Measurements from ENCODE around the gene AANAT.
"Not testable (repeated sequence)": the region's sequence is repeated elsewhere in the genome, so short reads cannot be mapped to it uniquely, and the experiment has no call there.

Gene AANAT

DNA sequence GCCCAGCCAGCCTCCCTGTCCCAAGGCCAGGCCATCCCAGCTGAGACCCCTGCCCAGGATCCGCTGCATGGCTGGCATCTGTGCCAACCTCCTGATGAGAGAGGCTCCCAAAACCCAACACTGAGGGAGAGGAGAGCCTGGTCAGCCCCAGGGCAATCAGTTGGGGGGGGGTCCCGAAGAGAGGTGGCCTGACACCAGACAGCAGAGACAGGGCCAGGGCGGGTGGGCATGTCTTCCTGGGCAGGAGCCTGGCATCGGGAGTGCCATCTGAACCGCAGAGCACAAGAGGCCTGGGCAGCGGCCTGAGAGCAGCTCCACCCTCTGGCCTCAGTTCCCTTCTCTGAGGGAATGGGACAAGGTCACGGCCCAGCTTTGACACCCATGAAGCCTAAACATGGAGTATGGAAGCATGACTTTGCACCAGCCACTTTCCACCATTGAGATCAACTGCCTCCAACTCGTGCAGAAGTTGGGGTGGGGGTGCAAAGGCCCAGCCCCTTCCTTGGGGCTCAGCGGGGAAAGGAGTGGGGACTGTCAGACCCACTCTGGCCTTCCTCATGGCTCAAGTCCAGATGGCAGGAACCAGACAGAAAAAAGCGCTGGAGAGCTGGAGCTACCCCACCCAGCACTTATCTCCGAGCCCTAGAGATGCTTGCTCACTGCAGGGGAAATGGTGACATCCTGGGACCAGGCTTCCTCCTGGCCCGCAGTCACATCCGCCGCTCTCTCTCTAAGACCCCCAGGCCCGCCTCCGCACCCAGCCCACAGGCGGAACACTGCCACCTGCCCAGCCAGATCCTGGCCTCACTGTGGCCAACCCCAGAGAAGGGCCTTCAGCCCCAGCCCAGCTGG lies 24.1 kb downstream of the AANAT start:
- no peak for DNase-seq

DNA sequence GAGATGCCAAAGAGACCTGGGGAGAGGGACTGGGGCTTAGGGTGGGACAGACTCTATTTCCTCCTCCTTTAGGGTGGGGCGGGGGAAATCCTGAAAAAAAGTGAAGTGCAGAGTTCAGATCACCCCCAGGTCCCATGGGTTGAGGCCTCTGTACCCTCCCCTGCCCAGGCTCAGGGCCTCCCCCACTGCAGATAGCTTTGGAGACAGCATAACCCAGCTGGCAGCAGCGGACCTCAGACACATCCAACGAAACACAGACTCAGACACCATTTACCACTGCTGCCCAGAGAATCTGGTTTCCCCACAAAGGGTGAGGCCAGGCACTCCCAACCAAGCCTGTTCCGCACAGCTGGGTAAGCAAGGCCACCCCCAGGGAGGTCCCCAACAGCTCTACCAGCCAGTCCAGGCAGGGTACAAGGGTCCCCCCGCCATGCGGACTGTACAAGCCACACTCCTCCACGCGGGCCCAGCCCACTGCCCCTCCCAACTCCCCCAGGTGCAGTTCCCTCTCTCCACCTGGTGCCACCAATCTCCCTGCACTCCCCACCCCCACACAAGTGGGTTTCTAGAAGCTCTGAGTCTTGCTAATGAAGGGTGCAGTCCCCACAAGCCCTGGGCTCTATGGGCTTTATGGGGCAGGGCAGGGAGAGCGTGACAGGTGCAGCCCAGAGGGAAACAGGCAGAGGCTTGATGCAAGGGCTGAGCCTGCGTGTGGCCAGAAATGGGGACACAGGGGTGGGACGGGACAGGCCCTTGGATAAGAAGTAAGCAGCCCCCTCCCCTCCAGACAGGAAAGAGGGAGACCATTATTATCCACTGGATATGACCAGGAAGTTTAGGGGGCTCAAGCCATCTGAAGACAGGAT lies 25.0 kb downstream of the AANAT start:
- DNase-seq = no peak

DNA sequence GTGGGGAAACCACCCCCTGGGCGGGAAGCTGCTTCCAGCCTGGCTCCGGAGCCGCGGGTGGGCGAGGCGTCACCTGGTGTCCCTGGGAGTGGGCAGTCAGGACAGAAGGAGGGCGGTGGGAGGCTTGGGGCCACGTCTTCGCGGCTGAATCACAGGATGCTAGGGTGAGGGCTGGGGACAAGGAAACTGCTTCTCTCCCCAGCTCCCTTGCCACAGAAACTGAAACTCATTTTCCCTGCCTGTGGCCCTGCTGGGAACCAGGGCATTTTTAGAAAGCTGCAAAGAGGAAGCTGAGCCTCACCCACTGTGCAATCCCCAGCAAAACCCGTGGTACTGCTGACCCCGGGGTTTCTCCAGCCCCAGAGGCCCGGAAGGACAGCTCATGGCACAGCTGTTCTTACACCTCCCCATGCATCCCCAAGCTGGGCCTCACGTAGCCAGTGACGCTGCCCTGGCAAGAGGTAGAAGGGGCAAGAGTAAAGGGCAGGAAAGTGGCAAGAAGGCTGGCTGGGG lies 25.6 kb downstream of the AANAT start:
- DNase-seq = peak; percentile 33 to 58

DNA sequence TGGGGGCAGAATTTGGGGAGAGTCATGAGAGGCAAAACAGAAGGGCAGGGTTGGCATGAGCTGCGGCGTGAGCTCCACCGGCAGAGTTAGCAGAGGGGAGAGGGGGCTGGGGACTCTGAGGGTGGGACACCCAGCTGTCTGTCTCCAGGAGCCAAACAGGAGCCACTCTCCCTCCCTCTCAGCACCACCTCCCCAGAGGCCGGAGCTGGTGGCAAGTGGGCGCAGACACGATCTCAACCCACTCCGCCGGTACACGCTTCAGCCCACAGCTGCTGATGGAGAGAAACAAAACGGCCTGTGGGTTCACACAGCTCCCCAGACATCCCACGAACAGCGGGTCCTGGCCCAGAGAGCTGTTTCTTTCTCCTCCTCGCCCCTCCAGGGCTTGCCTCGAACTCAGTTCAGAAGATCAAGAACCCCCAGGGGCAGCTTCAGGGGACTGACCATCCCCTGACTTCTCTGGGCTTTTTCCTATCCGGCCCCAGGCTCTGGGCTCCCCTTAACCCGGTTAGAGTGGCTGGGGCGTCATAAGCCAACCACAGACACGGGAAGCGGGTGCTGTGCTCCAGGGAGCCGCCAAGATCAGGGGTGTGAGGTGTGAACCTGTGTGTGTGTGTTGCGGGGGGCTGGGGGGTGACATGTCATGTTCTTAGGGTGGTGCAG lies 26.2 kb downstream of the AANAT start:
- peak in 1 of 2 donors; percentile 29 for DNase-seq

DNA sequence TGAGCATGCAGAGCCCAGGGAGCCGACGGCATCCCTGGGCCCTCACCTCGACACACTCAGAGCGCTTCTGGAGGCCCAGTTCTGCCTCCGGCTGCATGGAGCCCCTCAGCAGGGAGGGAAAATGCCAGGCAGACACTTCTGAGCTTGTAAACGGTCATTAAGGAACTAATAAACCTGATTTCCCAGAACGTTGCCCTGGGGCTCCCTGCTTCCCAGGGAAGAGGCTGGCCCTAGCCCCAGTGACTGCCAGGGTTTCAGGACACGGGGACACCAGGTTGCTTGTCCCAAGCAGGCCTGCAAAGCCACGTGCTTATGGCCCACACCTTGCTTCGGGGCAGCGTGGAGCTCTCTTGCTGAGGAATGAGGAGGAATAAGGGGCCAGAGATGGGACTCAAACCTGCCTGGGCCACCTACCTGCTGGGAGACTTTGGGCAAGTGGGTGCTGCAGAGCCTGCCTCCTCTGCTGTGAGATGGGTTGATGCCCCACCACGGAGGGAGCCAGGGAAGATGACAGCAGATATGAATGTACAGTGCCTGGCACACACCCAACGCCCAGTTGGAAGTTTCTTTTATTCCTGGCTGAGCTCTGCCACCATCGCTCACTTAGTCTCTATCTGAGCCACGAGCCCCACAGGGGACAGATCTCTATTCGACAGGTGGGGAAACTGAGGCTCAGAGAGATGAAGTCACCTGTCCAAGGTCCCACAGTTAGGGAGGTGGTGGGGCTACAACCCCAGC lies 28.4 kb downstream of the AANAT start:
- no peak for DNase-seq

DNA sequence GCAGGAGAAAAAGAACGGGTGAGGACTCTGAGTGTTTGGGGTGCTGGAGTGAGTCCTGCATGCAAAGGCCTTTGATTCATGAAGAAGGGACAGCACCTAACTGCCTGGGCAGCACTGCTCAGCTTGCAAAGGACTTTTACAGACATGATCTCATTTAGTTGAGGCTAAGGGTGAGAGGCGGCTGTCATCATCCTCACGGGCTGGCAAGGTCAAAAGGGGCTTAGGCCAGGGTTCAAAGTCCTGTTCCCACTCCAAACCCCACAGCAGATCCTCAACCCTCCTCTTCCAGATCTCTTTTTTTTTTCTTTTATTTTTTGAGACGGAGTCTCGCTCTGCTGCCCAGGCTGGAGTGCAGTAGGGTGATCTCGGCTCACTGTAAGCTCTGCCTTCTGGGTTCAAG lies 29.1 kb downstream of the AANAT start:
- no peak for DNase-seq

DNA sequence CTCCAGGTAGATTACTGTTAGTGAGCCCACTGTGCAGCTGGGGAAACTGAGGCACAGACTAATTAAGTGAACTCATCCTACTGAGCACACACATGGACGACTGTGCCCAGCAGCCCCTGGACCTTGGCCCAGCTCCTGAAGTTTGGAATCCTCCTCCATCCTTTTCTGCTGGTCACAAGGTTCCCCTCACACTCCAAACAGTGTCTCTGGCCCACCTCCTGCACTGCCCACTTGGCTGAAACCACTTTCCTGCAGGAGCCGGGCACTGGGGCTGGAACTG lies 30.2 kb downstream of the AANAT start:
- no peak for DNase-seq

DNA sequence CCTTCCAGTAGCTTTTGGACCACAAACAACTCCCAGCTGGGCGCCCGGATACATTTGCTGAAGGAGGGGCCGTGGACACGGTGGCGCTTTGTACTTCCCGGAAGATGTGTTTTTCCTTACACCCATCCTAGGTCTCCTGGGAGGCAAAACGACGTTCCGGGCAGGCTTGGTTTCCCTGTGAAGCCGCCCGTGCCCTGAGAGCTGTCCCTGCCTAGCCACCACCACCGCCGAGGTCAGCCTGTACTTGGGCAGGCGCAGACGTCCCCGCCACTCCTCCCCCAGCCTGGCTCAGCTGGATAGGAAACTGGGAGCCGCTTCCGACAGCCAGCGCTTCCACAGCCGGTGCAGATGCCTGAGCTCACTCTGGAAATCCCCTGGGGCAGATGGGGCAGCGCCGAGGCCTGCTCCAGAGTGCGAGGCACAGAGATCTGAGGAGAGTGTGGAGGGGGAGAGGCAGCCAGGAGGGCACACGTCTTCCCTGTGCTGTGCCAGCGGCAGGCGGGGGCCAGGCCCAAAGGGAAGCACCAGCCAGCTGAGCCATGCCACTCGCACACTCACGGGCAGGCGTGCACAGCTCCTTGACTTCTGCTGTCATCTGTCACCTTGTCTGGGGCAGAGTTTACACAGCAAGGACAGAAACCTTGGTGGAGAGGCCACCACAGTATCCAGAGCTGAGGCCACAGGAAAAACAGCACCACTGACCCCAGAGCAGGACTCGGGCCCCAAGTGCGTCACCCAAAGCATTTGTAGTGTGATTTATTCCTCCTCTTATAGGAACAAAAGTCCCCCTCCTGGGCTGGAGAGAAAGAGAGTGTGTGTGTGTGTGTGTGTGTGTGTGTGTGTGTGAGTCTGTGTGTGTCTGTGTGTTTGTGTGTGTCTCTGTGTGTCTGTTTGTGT lies 30.8 kb downstream of the AANAT start:
- DNase-seq = no peak

DNA sequence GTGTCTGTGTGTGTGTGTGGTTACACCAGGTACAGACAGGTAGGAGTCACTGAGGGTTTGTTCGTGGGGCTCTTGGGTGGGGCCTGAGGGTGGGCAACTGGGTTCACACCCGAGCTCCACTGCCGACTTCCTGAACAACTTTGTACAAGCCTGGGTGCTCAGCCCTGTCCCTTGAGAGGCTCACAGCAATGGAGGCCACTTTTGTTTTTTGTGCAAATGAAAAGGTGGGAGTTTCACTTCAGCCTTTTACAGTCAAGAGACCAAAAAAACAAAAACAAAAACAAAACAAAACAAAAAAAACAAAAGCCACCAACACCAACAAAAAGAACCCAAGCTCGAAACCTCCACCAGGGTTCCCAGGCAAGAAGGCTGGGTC lies 31.5 kb downstream of the AANAT start:
- DNase-seq = no peak

DNA sequence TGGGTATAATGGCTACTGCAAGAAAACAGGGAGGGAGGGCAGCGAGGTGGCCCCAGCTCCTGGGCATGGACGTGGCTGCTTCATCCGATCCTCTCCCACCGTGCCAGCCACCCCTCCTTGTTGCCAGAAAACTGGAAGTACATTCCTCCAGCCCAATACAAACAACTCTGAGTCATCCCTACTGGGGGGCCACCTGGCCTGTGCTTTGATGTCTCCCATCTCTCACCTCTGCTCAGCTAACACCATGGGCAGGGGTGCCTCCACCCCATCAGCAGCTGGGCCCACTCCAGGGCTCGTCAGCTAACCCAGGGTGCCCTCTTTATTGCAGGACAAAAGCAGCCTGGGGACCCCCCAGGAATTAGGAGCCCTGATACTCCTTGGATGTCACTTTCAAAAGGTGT lies 31.9 kb downstream of the AANAT start:
- DNase-seq = no peak

DNA sequence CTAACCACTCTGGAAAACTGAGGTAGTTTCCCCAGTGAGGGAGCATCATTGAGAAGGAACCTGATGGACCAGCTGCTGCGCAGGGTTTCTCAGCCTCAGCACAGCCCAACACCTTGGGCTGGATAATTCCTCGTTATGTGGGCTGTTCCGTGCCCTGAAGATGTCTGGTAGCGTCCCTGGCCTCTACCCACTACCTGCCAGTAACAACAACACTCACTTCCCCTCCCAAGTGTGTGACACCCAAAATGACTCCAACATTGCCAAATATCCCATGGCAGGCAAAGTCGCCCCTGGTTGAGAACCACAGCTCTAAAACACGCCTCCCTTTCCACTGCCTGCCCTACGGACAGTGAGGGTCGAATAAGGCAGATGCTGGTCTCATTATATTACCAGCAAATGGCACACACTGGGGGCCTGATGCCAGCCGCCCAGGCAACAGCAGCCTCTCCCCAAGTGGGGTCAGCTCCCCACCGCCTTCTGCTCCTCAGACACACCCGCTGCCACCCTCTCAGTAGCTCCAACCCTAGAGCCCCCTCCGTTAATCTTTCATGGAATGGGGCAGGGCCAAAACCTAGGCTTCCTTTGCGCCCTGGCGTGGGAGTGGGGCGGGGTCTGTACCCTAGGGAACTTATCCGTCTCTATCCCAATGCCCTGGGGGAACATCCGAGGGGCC lies 32.8 kb downstream of the AANAT start:
- no peak for DNase-seq

DNA sequence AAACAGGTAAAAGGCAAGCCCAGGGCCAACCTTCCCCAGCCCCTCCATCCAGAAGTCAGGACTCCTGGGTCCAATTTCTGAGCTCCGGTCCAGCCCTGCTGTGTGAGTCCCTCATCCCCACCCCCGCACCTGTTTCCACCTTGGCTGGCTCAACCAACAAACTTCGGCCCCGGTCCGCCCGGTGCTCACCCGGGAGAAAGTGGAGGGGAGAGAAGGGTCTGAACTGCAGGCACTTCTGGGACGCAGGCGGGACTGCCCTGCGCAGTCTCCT lies 33.3 kb downstream of the AANAT start:
- no peak for DNase-seq

DNA sequence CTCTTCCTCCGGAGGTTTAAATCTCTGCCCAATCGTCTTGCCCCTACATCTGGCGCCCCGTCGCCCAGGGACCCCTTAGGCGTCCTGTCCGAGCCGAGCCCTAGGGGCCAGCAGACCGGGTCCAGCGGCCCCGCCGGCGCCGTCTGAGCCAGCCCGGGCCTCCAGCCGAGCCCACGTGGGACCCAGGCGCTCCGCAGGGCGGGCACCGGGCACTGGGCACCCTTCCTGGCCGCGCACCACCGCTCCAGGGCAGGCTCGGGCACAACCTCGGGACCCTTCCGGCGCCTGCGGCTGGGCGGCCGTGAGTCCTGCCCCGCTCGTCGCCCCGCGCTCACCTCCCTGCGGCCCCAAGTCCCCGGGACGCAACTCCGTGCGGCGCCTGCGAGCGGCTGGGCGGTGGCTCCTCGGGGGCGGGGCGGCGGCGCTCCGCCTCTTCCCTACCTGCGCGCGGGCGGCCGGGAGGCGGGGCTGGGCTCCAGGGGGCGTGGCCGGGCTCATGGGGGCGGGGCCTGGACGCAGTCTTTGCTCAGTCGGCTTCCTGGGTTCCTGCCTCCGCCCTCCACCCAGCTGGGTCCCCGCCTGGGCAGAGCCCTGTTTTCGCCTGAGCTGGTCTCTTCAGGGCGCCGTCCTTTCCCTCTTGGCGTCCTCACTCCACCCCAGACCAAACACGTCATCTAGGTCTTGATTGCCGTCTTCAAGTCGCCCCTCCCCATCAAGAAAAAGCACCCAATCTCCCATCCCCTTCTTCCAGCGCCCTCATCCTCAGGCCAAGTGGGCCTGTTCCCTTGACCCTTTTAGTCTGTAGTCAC lies 33.8 kb downstream of the AANAT start, which contains the start of gene RHBDF2:
TSS of gene RHBDF2 (minus strand) at position 406 of the 809 bp plus-strand sequence. CDS start 19,899 bp downstream, outside the sequence.
- peak; percentile 96 to 98 for DNase-seq

DNA sequence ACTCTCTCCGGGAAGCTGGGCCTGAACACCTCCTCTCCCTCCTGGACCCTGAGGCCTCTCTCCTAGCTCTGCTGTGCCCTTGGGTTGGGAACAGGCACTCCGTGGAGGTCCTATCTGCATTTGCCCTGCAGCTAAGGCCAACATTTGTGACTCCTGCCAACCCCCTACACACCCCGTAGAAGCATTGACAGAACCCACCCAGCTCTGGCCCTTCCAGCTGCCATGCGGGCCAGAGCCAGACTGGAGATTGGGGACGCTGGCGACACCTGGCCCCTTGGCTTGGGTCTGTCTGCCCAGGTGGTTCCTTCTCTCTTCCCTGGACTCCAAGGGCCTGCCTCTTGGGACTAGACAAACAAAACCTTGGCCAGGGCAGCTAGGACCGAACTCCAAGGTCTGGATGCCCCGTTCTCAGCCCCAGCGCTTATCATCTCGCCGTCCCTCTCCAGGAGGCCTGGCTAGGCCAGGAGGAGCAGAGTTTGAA lies 34.5 kb downstream of the AANAT start:
- no peak for DNase-seq

DNA sequence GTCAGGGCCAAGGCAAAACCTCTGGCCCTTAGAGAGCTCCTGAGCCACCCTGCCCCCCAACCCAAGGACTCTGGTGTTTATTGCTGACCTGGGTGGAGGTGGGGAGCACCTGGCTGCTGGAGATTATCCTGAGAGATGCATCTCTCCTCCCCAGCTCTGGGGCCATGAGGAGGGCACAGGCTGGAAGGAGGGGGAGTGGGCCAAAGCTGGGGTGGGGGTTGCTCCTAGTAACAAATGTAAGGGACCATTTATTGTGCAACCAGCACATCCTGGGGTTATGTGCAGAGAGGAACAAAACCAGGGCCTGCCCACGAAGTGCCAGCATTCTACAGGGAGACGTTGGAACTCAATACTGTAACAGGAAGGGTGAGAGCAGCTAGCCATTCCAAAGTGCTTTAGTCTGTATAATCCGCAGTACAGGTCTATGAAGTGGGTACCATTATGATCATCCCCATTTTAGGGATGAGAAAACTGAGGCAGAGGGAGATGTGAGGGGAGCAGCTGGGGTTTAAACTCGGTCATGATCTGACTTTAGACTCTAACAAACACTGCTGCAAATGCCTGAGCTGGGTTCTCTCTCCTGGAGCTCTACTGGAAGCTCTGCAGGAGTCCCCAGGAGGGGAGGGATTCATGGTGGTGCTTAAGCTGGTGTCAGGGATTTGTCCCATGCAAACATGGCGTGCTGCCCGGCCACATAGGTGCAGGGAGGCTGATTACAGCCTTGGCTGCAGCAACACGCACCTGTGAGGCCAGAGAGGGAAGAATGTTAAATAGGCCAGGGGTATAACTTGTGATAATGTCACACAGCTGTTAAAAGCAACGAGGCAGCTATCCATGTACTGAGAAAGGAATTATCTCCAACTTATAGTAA lies 35.2 kb downstream of the AANAT start:
- no peak for DNase-seq

DNA sequence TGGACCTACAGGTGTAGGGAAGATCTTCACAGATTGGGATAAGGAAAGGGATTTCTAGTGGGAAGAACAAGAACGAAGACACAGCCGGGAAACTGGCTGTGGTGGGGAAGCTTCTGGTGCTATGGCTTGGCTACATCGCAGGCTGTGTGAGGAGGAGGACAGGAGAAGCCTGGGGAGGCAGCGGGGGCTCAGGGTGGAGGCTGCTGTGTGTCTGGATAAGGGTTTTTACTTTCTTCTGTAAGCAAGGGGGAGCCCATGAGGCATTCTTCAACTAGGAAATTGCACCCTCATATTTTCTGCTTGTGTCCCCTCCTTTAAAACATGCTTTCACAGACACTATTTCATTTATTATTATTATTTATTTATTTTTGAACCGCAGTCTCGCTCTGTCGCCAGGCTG lies 36.7 kb downstream of the AANAT start:
- DNase-seq = no peak

DNA sequence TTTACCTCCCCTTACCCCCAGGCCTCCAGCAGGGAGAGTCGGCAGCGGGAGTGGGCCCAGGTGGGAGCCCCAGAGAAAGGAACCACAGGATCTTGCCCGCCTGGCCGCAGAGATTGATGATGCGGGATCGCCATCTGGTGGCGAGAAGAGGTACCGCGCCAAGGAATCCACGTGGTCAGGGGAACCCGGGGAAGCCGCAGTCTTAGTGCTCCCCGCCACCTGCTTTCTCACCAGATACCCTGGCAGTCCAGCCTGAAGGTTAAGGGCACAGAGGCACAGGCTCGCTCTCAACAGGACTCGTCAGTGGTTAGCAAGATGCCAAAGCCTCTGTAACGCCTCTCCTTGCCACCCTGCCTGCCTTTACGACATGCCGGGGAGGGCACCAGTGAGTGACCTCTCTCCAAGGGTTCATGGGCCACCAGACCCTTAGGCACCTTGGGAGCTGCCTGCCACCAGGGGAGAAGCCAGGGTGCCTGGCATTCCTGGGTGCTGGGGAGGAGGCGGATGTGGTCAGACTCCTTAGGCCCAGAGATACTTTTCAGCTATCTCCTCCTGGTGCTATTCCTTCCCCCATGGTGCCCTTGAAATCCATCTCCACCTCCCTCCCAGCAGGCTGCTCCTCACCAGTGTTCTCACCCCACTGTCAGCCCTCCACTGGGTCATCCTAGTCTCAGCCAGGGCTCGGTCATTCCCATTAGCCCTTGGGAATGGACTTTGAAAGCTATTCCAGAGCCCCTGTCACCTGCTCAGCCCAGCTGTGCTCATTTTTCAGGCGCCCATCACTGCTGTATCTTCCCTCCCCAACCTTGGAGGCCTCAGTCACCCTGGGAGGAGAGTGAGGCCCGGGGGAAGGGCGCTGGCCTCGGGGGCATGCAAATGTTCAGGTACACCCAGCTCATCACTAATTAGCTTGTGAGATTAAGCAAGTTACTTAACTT lies 39.3 kb downstream of the AANAT start:
- DNase-seq = peak; percentile 91

DNA sequence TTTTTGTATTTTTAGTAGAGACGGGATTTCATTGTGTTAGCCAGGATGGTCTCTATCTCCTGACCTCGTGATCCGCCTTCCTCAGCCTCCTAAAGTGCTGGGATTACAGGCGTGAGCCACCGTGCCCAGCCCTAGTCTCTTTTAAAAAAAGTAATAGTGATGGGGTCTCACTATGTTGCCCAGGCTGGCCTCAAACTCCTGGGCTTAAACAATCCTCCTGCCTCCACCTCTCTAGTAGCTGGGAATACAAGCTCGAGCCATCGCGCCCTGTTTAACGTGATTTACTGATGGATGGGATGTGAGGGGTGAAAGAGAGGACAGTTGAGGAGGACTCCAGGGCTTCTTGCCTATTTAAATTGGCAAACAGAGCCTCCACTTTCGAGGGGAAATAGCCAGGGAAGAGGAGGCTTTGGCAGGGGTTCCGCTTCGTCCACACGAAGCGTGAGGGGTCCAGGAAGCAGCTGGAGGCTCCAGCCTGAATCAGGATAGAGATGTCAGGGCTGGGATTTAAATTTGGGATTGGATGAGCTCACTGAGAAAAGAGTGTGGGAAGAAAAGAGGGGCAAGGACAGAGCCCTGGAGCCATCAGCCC lies 41.2 kb downstream of the AANAT start:
- not testable (repeated sequence) for DNase-seq
